HepG2 (cell line): ENCODE results near the gene ZNF174. TPM values are rescaled to one million over a fixed set of nuclear protein-coding genes. Genes with fewer than 3 reads are reported as not detected.

Experiments used
- ATAC-seq: fragments of 200-7000 bp; cut with Tn5 transposase; 3 replicates; pipeline ENCODE4 v1.9.1; 2020; ENCODE audit warnings: mild to moderate bottlenecking, moderate library complexity
- BruUV-seq: library from RNA; stranded (reverse); fragments of 400-500 nt; replicated peaks from 2 replicates; lab custom pipeline; 2021; lab: Mats Ljungman, UMichigan
- CTCF ChIA-PET: fragments of 300-600 bp; formaldehyde crosslinking; extraction: SDS; loops from one replicate; lab custom pipeline; 2021; ENCODE audit warnings: low total read pairs, inconsistent platforms, low intra/inter-chr PET ratio; lab: Yijun Ruan, JAX
- POLR2A ChIA-PET: fragments of 350-600 bp; sonication (Branson Sonifier 250); formaldehyde crosslinking; loops from one replicate; lab custom pipeline; 2020; ENCODE audit warnings: antibody characterized with exemption, inconsistent platforms; lab: Yijun Ruan, JAX
- DNase-seq: peaks from one replicate; pipeline ENCODE4 v3.0.0-alpha.2; 2015; ENCODE audit warnings: low spot score
- FAIRE-seq: peaks from 3 replicates; lab custom pipeline; 2011; peaks lifted over from hg19 to GRCh38; lab: Jason Lieb, UNC
- H2AFZ ChIP-seq: one replicate; pipeline ENCODE4 v1.6.1; 2011; ENCODE audit warnings: low read length, inconsistent platforms
- H3K27ac ChIP-seq: fragments of 300-600 bp; 3 replicates; pipeline ENCODE4 v1.8.0; 2011; ENCODE audit warnings: mixed run types, mild to moderate bottlenecking, mixed read lengths, low read length, inconsistent platforms; ENCODE audit not compliant: insufficient read depth; ENCODE audit errors: extremely low read length
- H3K27me3 ChIP-seq, 2 experiments: fragments of 200-600 bp in 1 of 2; 2 replicates in 1 of 2; 3 replicates in 1 of 2; pipeline versions ENCODE4 v1.6.0 to v1.8.0; 2011; ENCODE audit warnings: low read length in 2 of 2, mild to moderate bottlenecking in 2 of 2, moderate library complexity in 2 of 2, inconsistent platforms in 1 of 2; ENCODE audit not compliant: insufficient read depth in 2 of 2, control insufficient read depth in 1 of 2
- H3K36me3 ChIP-seq, 2 experiments: fragments of 200-600 bp in 1 of 2; replicated peaks in 1 of 2; 2 replicates in 1 of 2; 3 replicates in 1 of 2; pipeline versions ENCODE4 v1.5.1 to v1.8.0; 2011; ENCODE audit warnings: low read length in 2 of 2, inconsistent platforms in 1 of 2; ENCODE audit not compliant: insufficient read depth in 2 of 2, control insufficient read depth in 1 of 2
- H3K4me1 ChIP-seq: 2 replicates; pipeline ENCODE4 v1.5.1; 2012; ENCODE audit warnings: low read length, inconsistent platforms; ENCODE audit not compliant: insufficient read depth
- H3K4me2 ChIP-seq: 2 replicates; pipeline ENCODE4 v1.6.0; 2011; ENCODE audit warnings: low read depth, low read length, inconsistent platforms
- H3K4me3 ChIP-seq, 3 experiments: fragments of 200-600 bp in 1 of 3; sonication (generic), shearing (Covaris generic) in 1 of 3; replicated peaks in 1 of 3; 2 replicates each; pipeline ENCODE4 v1.5.1; 2011 to 2016; ENCODE audit warnings: low read length in 3 of 3, inconsistent platforms in 2 of 3, low read depth in 2 of 3, mild to moderate bottlenecking in 2 of 3, control low read depth in 1 of 3, mixed read lengths in 1 of 3; ENCODE audit not compliant: insufficient read depth in 1 of 3
- H3K79me2 ChIP-seq: one replicate; pipeline ENCODE4 v1.6.1; 2011; ENCODE audit warnings: low read length, inconsistent platforms; ENCODE audit not compliant: insufficient read depth
- H3K9ac ChIP-seq: 2 replicates; pipeline ENCODE4 v1.6.0; 2011; ENCODE audit warnings: mild to moderate bottlenecking, low read depth, low read length, inconsistent platforms; ENCODE audit not compliant: insufficient read depth
- H3K9me3 ChIP-seq: 2 replicates; pipeline ENCODE4 v1.5.1; 2012; ENCODE audit warnings: mild to moderate bottlenecking, low read length
- H4K20me1 ChIP-seq: 2 replicates; pipeline ENCODE4 v1.6.0; 2011; ENCODE audit warnings: inconsistent platforms, mild to moderate bottlenecking, low read length, moderate library complexity; ENCODE audit not compliant: insufficient read depth
- POLR2AphosphoS2 ChIP-seq: IDR thresholded peaks from 2 replicates; pipeline ENCODE4 v1.6.1; 2011; ENCODE audit warnings: low read depth, low read length, improper control_type of control experiment
- TEF ChIP-seq: sonication (generic); formaldehyde crosslinking; IDR thresholded peaks from 2 replicates; pipeline ENCODE4 v1.5.0; 2020; ENCODE audit warnings: missing genetic modification reagents
- TIGD3 ChIP-seq: sonication (generic); formaldehyde crosslinking; IDR thresholded peaks from 2 replicates; pipeline ENCODE4 v1.5.1; 2020; ENCODE audit warnings: mild to moderate bottlenecking, missing genetic modification reagents, borderline replicate concordance
- ZNF205 ChIP-seq: IDR thresholded peaks from 2 replicates; pipeline ENCODE4 v1.6.1; 2018; ENCODE audit warnings: missing biosample characterization, missing genetic modification reagents
- ZNF256 ChIP-seq: sonication (generic); formaldehyde crosslinking; conservative IDR thresholded peaks from 2 replicates; pipeline ENCODE4 v1.4.0; 2020; ENCODE audit warnings: missing genetic modification reagents
- ZNF263 ChIP-seq: sonication (generic); formaldehyde crosslinking; IDR thresholded peaks from 2 replicates; pipeline ENCODE4 v1.4.0; 2020; ENCODE audit warnings: missing genetic modification reagents
- ZNF280D ChIP-seq: sonication (generic); formaldehyde crosslinking; IDR thresholded peaks from 2 replicates; pipeline ENCODE4 v1.5.1; 2020; ENCODE audit warnings: mild to moderate bottlenecking, missing genetic modification reagents
- ZNF777 ChIP-seq: sonication (generic); formaldehyde crosslinking; IDR thresholded peaks from 2 replicates; pipeline ENCODE4 v1.4.0; 2020; ENCODE audit warnings: missing genetic modification reagents
- WGBS: methylation state at CpG from one replicate; pipeline ENCODE4 v1.1.6; 2017; ENCODE audit warnings: low lambda C conversion rate; 5-methylcytosine and 5-hydroxymethylcytosine counted together
- in situ Hi-C: cut with HindIII; loops from 2 replicates; pipeline ENCODE4 v1.10.0; 2017; ENCODE audit warnings: low pct_unique_long_range_greater_than_20kb; ENCODE audit not compliant: extremely low pct_ligation_motif_present
- intact Hi-C: fragments of 100-400 bp; cut with micrococcal nuclease; formaldehyde crosslinking; loops from one replicate; pipeline ENCODE4 v1.10.0; 2022; ENCODE audit not compliant: unreplicated experiment
- polyA plus RNA-seq, 8 experiments: library from polyadenylated mRNA; depleted of rRNA in 3 of 8; stranded (reverse) in 7 of 8; unstranded in 1 of 8; fragments of >200 nt; fragmentation: Illumina TruSeq in 4 of 8; extraction: Trizol in 4 of 8; gene quantifications; 2 replicates each; pipeline versions ENCODE4 v1.2.1 to v1.2.3, GENCODE V29; 2011 to 2016; ENCODE audit warnings: low read depth in 4 of 8, missing spikeins in 1 of 8, mixed read lengths in 1 of 8; ENCODE audit not compliant: insufficient read depth in 1 of 8
- total RNA-seq, 5 experiments: library from RNA; depleted of rRNA; stranded (reverse); fragments of >200 nt; fragmentation: Illumina TruSeq; extraction: Trizol; gene quantifications; 2 replicates each; pipeline ENCODE4 v1.2.3, GENCODE V29; 2016; ENCODE audit warnings: low read depth in 1 of 5
- TF ChIP-seq, protein P1 (sequence below): sonication (generic); formaldehyde crosslinking; IDR thresholded peaks from 2 replicates; pipeline ENCODE4 v1.9.0; 2021; ENCODE audit warnings: missing genetic modification reagents, borderline replicate concordance
- TF ChIP-seq, protein P2 (sequence below): IDR thresholded peaks from 2 replicates; pipeline ENCODE4 v1.6.1; 2016; ENCODE audit warnings: low read depth, borderline replicate concordance

Gene ZNF174
- total and polyA plus RNA-seq, 2 of the 13 experiments (the other 11 are each of a cell fraction or from before 2014, with no cell fraction given), result 8.3 to 10.6 TPM

- Histone ChIP-seq H3K4me2 (no peak overlapping the region), H2AFZ (no peak overlapping the region), H3K36me3 (peaks cover 0 to 1% of the 10 kb centered on the region in 2 experiments; a peak in 2 of 5 replicates), H4K20me1 (no peaks in the 10 kb centered on the region), H3K4me3 (no peak overlapping the region), H3K79me2 (no peaks in the 10 kb centered on the region), H3K9ac (no peak overlapping the region), H3K27me3 (no peaks in the 10 kb centered on the region), H3K4me1 (peaks cover 17% of the 10 kb centered on the region), H3K9me3 (no peaks in the 10 kb centered on the region), H3K27ac (no peak overlapping the region)
- BruUV-seq, result no TSS peak
- intact Hi-C loops (no loop called here), in situ Hi-C loops (no loop called here)
- FAIRE-seq (no peak), DNase-seq (no peak), ATAC-seq (no peak)
- WGBS, result 94% methylated on average over 19 of the region's 26 CpGs
- CTCF ChIA-PET, result no interaction called here
- POLR2A ChIA-PET, result interaction anchor here (1.3 kb wide), 1 partner anchor 11 kb away, joined by 3 read pairs; no protein-coding TSS in a partner anchor
- TF ChIP-seq, protein P1, sequence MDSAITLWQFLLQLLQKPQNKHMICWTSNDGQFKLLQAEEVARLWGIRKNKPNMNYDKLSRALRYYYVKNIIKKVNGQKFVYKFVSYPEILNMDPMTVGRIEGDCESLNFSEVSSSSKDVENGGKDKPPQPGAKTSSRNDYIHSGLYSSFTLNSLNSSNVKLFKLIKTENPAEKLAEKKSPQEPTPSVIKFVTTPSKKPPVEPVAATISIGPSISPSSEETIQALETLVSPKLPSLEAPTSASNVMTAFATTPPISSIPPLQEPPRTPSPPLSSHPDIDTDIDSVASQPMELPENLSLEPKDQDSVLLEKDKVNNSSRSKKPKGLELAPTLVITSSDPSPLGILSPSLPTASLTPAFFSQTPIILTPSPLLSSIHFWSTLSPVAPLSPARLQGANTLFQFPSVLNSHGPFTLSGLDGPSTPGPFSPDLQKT (CRISPR knock-in tag), result no peak
- TF ChIP-seq ZNF256 (CRISPR knock-in tag) (no peak), ZNF777 (CRISPR knock-in tag) (no peak), ZNF263 (CRISPR knock-in tag) (no peak), ZNF205 (CRISPR knock-in tag) (no peak), ZNF280D (CRISPR knock-in tag) (no peak), TEF (no peak), POLR2AphosphoS2 (no peak), TIGD3 (CRISPR knock-in tag) (no peak)
- TF ChIP-seq, protein P2, sequence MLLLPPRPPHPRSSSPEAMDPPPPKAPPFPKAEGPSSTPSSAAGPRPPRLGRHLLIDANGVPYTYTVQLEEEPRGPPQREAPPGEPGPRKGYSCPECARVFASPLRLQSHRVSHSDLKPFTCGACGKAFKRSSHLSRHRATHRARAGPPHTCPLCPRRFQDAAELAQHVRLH (CRISPR knock-in tag), result no peak
Measured at GRCh38 chr16:3431779-3432219, 30.8 kb downstream of the ZNF174 start.
